GM21515 (cell line): ENCODE data around the gene POU5F2.

ENCODE experiments used
- ATAC-seq: cut with Tn5 transposase; IDR thresholded peaks from one replicate; pipeline ENCODE4 v1.9.1; 2021; ENCODE audit not compliant: unreplicated experiment

The POU5F2 gene

GRCh38 chr5:93717162-93717561, 24.2 kb downstream of the POU5F2 start:
- ATAC-seq, result no peak

DNA sequence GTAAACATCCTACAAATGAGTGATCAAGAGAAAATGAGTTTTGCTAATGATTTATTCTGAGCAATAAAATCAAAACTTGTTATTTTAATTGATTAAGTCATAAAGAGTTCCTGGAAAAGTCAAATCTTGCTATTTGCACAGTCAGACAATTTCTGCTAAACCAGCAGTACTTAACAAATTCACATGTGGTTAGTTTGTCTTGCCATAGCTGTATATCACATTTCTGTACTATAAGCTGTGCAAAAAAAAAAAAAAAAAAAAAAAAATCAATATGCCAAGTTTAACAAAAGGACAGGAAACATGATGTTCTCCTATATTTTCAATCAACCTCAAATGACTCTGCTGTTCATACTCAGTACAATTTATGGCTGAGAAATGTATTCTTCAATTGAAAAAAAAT, 24.9 kb downstream of the POU5F2 start:
- no peak for ATAC-seq

GRCh38 chr5:93715761-93716160, 25.6 kb downstream of the POU5F2 start:
- no peak for ATAC-seq

DNA sequence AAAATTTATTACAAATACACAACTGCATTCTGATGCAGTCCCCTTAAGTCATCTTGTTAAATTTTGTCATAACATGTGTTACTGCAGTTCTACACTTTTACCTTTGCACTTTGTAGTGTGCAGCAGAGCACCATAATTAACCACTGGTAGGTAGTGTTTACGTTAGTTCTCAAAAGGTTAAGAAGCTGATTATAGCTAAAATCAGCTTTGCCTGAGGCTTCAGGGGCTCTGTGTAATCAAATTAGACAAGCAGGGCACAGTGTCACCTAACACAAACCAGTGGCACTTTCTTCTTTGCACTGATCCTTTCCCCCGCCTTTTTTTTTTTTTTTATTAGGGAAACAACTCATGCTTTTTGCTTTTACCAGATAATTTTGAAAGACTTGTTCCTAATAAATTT, 26.1 kb downstream of the POU5F2 start:
- ATAC-seq, result no peak

GRCh38 chr5:93708442-93708841, 33.0 kb downstream of the POU5F2 start:
- no peak for ATAC-seq

DNA sequence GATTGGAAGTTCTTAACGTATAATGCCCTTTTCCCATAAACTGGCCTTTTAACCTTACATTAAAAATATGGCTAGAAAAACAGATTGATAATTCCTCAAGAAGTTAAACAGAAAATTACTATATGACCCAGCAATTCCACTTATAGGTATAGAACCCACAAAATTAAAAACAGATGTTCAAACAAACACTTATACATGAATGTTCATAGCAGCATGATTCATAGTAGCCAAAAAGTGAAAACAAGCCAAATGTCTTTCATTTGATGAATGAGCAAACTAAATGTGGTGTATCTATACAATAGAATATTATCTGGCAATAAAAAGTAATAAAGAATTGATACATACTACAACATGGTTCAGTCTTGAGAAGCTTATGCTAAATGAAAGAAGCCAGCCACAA, 35.5 kb downstream of the POU5F2 start:
- no peak for ATAC-seq

GRCh38 chr5:93704996-93705395, 36.4 kb downstream of the POU5F2 start:
- no peak for ATAC-seq

- no peak for ATAC-seq
Observed at GRCh38 chr5:93691997-93692396, 49.4 kb downstream of the POU5F2 start.
